ENCODE results near the gene SLC25A12. TPM values are rescaled to one million over a fixed set of nuclear protein-coding genes. Genes with fewer than 3 reads are reported as not detected.

The SLC25A12 gene
- total RNA-seq, 2 experiments from 2014 or later = 8.7 to 9.5 TPM

DNA sequence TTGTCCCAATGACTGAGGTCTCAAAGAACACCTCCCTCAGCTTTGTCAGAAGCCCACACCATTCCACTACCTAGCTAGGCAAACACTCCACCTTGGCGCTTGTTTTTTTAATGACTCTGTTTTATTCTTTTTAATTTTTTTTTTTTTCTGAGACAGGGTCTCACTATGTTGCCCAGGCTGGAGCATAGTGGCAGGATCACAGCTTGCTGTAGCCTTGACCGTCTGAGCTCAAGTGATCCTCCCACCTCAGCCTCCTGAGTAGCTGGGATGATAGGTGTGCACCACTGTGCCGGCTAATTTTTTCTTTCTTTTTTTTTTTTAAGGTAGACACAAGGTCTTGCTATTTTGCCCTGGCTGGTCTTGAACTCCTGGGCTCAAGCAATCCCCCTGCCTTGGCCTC lies 101.9 kb downstream of the SLC25A12 start:
- Histone ChIP-seq H3K27ac (ENCODE audit: low read depth in 1 of 2, low read length in 2 of 2) (no peak overlapping the region), H3K4me3 (ENCODE audit: low read length) (no peak overlapping the region), H3K4me1 (ENCODE audit: insufficient read depth, low read length) (no peaks in the 10 kb centered on the region), H3K27me3 (ENCODE audit: control insufficient read depth in 1 of 2, insufficient read depth in 2 of 2, low read length in 2 of 2) (no peaks in the 10 kb centered on the region), H3K36me3 (ENCODE audit: insufficient read depth, low read length) (peaks cover 48% of the 10 kb centered on the region), H3K9me3 (ENCODE audit: control insufficient read depth in 1 of 2, insufficient read depth in 1 of 2, low read length in 2 of 2) (no peaks in the 10 kb centered on the region)
- POLR2A ChIA-PET = no interaction called here
- Mint-ChIP-seq H3K36me3 (ENCODE audit: low read depth) (peaks cover 74% of the 10 kb centered on the region), H3K4me1 (ENCODE audit: low read depth) (peaks cover 15% of the 10 kb centered on the region), H3K9me3 (no peaks in the 10 kb centered on the region), H3K4me3 (no peak overlapping the region), H3K27me3 (no peaks in the 10 kb centered on the region), H3K27ac (no peak overlapping the region)
- DNase-seq = no peak
- CTCF ChIA-PET = no interaction called here
- intact Hi-C loops (cut with DNase I, micrococcal nuclease) = no loop called here
- no peak for ATAC-seq (ENCODE audit: poor library complexity)
- TF ChIP-seq, protein P1, sequence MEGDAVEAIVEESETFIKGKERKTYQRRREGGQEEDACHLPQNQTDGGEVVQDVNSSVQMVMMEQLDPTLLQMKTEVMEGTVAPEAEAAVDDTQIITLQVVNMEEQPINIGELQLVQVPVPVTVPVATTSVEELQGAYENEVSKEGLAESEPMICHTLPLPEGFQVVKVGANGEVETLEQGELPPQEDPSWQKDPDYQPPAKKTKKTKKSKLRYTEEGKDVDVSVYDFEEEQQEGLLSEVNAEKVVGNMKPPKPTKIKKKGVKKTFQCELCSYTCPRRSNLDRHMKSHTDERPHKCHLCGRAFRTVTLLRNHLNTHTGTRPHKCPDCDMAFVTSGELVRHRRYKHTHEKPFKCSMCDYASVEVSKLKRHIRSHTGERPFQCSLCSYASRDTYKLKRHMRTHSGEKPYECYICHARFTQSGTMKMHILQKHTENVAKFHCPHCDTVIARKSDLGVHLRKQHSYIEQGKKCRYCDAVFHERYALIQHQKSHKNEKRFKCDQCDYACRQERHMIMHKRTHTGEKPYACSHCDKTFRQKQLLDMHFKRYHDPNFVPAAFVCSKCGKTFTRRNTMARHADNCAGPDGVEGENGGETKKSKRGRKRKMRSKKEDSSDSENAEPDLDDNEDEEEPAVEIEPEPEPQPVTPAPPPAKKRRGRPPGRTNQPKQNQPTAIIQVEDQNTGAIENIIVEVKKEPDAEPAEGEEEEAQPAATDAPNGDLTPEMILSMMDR (IDR thresholded peaks at IDR 0.05) = no peak

DNA sequence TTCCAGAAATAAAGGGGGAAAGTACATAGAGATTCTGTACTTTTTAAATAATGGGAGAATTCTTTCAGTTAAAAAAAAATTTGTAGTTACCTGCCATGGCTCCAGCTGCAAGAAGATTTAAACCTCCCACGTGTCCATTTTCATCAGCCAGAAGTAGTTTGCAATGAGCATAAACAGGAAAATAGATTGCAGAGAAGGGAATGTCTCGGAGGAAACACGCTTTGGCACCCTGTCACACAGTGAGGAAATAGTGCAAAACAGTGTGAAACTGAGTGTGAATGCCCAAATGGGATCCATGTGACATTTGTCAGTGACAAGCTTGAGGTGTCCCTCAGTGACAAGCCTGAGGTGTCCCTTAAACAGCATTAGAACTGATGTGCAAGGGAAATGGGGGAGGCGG lies 102.7 kb downstream of the SLC25A12 start:
- ChIA-PET CTCF (no interaction called here), POLR2A (no interaction called here)
- Mint-ChIP-seq H3K4me1 (ENCODE audit: low read depth) (peaks cover 15% of the 10 kb centered on the region), H3K36me3 (ENCODE audit: low read depth) (peaks cover 82% of the 10 kb centered on the region), H3K27ac (no peak overlapping the region), H3K4me3 (no peak overlapping the region), H3K27me3 (no peaks in the 10 kb centered on the region), H3K9me3 (no peaks in the 10 kb centered on the region)
- ATAC-seq (ENCODE audit: poor library complexity) = no peak
- Histone ChIP-seq H3K27me3 (ENCODE audit: control insufficient read depth in 1 of 2, insufficient read depth in 2 of 2, low read length in 2 of 2) (no peaks in the 10 kb centered on the region), H3K36me3 (ENCODE audit: insufficient read depth, low read length) (peaks cover 53% of the 10 kb centered on the region), H3K9me3 (ENCODE audit: control insufficient read depth in 1 of 2, insufficient read depth in 1 of 2, low read length in 2 of 2) (no peaks in the 10 kb centered on the region), H3K4me1 (ENCODE audit: insufficient read depth, low read length) (no peaks in the 10 kb centered on the region), H3K27ac (ENCODE audit: low read depth in 1 of 2, low read length in 2 of 2) (no peak overlapping the region), H3K4me3 (ENCODE audit: low read length) (no peak overlapping the region)
- intact Hi-C loops (cut with DNase I, micrococcal nuclease) = no loop called here
- no peak for DNase-seq
- TF ChIP-seq, protein P1 (IDR thresholded peaks at IDR 0.05) = no peak

DNA sequence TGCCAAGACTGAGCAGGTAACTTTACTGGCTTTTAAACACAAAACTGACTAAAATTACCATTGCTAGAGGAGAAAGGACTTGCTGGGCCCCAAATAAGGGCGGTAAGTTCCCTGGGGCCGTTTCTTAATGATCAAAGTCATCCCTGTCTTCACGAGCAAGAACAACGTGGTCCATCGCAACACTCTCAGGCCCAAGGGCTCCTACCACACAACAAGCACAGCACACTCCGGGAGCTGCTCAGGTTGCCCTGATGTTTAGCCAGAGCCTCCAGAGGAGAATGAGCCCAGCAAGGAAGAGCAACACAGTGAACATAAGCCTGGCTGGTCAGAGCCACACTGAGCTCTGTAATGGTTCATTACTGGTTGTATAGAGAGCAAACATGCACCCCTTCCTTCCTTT lies 104.1 kb downstream of the SLC25A12 start:
- Mint-ChIP-seq H3K9me3 (no peaks in the 10 kb centered on the region), H3K4me3 (no peak overlapping the region), H3K36me3 (ENCODE audit: low read depth) (peaks cover 87% of the 10 kb centered on the region), H3K4me1 (ENCODE audit: low read depth) (peaks cover 2% of the 10 kb centered on the region), H3K27ac (no peak overlapping the region), H3K27me3 (no peaks in the 10 kb centered on the region)
- H3K9me3 ChIP-seq (ENCODE audit: control insufficient read depth in 1 of 2, insufficient read depth in 1 of 2, low read length in 2 of 2) = no peaks in the 10 kb centered on the region
- ATAC-seq (ENCODE audit: poor library complexity) (no peak), DNase-seq (no peak)
- H3K4me1 ChIP-seq (ENCODE audit: insufficient read depth, low read length) = no peaks in the 10 kb centered on the region
- no peak overlapping the region for H3K4me3 ChIP-seq (ENCODE audit: low read length)
- POLR2A ChIA-PET = no interaction called here
- no peaks in the 10 kb centered on the region for H3K27me3 ChIP-seq (ENCODE audit: control insufficient read depth in 1 of 2, insufficient read depth in 2 of 2, low read length in 2 of 2)
- no peak overlapping the region for H3K27ac ChIP-seq (ENCODE audit: low read depth in 1 of 2, low read length in 2 of 2)
- H3K36me3 ChIP-seq (ENCODE audit: insufficient read depth, low read length) = peaks cover 62% of the 10 kb centered on the region
- intact Hi-C loops (cut with DNase I, micrococcal nuclease) = no loop called here
- TF ChIP-seq, protein P1 (IDR thresholded peaks at IDR 0.05) = no peak
- CTCF ChIA-PET = no interaction called here
